Measurements from ENCODE around the gene OR13C9. TPM values are rescaled to one million over a fixed set of nuclear protein-coding genes. Genes with fewer than 3 reads are reported as not detected.

Gene OR13C9
- total RNA-seq, 1 donor from 2014 or later = not detected

GRCh38 chr9:104572612-104573011, 45.4 kb downstream of the OR13C9 start:
- ChIA-PET CTCF (no interaction called here), POLR2A (no interaction called here)
- no peak overlapping the region for H3K27ac Mint-ChIP-seq
- no peak overlapping the region for H3K4me3 Mint-ChIP-seq
- H3K9me3 Mint-ChIP-seq = peaks cover 12% of the 10 kb centered on the region
- no peak for ATAC-seq (ENCODE audit: low read depth)
- intact Hi-C loops (cut with micrococcal nuclease) = no loop called here
- TF ChIP-seq, protein P1, sequence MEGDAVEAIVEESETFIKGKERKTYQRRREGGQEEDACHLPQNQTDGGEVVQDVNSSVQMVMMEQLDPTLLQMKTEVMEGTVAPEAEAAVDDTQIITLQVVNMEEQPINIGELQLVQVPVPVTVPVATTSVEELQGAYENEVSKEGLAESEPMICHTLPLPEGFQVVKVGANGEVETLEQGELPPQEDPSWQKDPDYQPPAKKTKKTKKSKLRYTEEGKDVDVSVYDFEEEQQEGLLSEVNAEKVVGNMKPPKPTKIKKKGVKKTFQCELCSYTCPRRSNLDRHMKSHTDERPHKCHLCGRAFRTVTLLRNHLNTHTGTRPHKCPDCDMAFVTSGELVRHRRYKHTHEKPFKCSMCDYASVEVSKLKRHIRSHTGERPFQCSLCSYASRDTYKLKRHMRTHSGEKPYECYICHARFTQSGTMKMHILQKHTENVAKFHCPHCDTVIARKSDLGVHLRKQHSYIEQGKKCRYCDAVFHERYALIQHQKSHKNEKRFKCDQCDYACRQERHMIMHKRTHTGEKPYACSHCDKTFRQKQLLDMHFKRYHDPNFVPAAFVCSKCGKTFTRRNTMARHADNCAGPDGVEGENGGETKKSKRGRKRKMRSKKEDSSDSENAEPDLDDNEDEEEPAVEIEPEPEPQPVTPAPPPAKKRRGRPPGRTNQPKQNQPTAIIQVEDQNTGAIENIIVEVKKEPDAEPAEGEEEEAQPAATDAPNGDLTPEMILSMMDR (IDR thresholded peaks at IDR 0.05) = no peak
- no peaks in the 10 kb centered on the region for H3K27me3 Mint-ChIP-seq
- H3K4me1 Mint-ChIP-seq = no peaks in the 10 kb centered on the region
- no peak for DNase-seq
- H3K36me3 Mint-ChIP-seq (ENCODE audit: low read depth) = no peaks in the 10 kb centered on the region

DNA sequence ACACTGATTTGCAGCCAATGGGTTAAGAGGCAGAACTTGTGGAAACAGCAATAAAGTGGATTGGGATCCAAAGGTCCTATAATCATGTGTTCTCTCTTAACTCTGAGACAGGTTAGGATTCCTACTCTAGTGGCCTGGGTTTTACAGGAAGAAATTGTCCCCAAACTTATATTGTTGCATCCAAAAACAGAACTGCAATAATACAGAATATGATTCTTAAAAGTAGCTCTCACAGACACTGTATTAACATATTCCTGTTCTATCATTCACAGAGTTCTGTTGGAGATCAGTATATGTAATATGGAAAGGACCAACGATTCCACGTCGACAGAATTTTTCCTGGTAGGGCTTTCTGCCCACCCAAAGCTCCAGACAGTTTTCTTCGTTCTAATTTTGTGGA, 49.1 kb downstream of the OR13C9 start, which contains the start of gene OR13C8:
TSS of gene OR13C8 (plus strand) at position 301 of the 400 bp plus-strand sequence. CDS start at position 301, 0 bp downstream.
- H3K36me3 Mint-ChIP-seq (ENCODE audit: low read depth) = no peaks in the 10 kb centered on the region
- POLR2A ChIA-PET = no interaction called here
- TF ChIP-seq, protein P1 (IDR thresholded peaks at IDR 0.05) = no peak

More for the DNA sequence above, 49.1 kb downstream of the OR13C9 start, which contains the start of gene OR13C8:
- Mint-ChIP-seq H3K9me3 (peaks cover 12% of the 10 kb centered on the region), H3K4me3 (no peak within 1 kb of the TSS), H3K4me1 (no peaks in the 10 kb centered on the region), H3K27me3 (no peaks in the 10 kb centered on the region), H3K27ac (no peak within 1 kb of the TSS)
- CTCF ChIA-PET = no interaction called here
- intact Hi-C loops (cut with micrococcal nuclease) = no loop called here
- DNase-seq (no peak), ATAC-seq (ENCODE audit: low read depth) (no peak)

Other genes starting within 250 kb of the OR13C9 start
- not detected in 2 replicates for gene OR13F1, start 113.9 kb downstream of the OR13C9 start, total RNA-seq
- gene OR13C4, start 91.0 kb downstream of the OR13C9 start, total RNA-seq = not detected in 2 replicates
- gene OR13C3, start 81.3 kb downstream of the OR13C9 start, total RNA-seq = not detected in 2 replicates
- not detected in 2 replicates for gene OR13C8, start 49.0 kb downstream of the OR13C9 start, total RNA-seq
- gene OR13C5, start 18.8 kb downstream of the OR13C9 start, total RNA-seq = not detected in 2 replicates
- not detected in 2 replicates for gene OR13C2, start 12.6 kb downstream of the OR13C9 start, total RNA-seq
- gene OR13D1, start 76.3 kb upstream of the OR13C9 start, total RNA-seq = not detected in 2 replicates
- gene NIPSNAP3A, start 129.5 kb upstream of the OR13C9 start, total RNA-seq = 21.9 and 22.7 TPM in 2 replicates
- 15.3 and 17.4 TPM in 2 replicates for gene NIPSNAP3B, start 145.9 kb upstream of the OR13C9 start, total RNA-seq